PC-3 (cell line): Measurements from ENCODE around the gene PBX3.

Experiments
- CTCF ChIP-seq: fragments of 300-600 bp; sonication (generic); conservative IDR thresholded peaks from 2 replicates; pipeline ENCODE4 v1.5.1; 2017; ENCODE audit warnings: antibody characterized with exemption, low read depth, mild to moderate bottlenecking, low read length
- EZH2 ChIP-seq: fragments of 300-600 bp; sonication (generic); IDR thresholded peaks from one replicate; pipeline ENCODE4 v1.6.1; 2017; ENCODE audit warnings: antibody characterized with exemption, mild to moderate bottlenecking, low read length; ENCODE audit not compliant: unreplicated experiment
- EZH2phosphoT487 ChIP-seq: fragments of 300-600 bp; sonication (generic); IDR thresholded peaks from 2 replicates; pipeline ENCODE4 v1.6.1; 2018; ENCODE audit warnings: mild to moderate bottlenecking, antibody characterized with exemption, low read length, borderline replicate concordance

GRCh38 chr9:125912667-125913066 lies 165.5 kb downstream of the PBX3 start:
- no peak for TF ChIP-seq CTCF
- TF ChIP-seq EZH2 = no peak
- TF ChIP-seq EZH2phosphoT487 = no peak
